HG03159 (cell line): ENCODE data around the gene MELTF.

Experiments used
- ATAC-seq: cut with Tn5 transposase; IDR thresholded peaks from one replicate; pipeline ENCODE4 v1.9.1; 2021; ENCODE audit warnings: mild to moderate bottlenecking, moderate library complexity; ENCODE audit not compliant: unreplicated experiment

MELTF gene

GRCh38 chr3:196995027-196995426, 34.6 kb downstream of the MELTF start:
- no peak for ATAC-seq

GRCh38 chr3:196994056-196994455, 35.6 kb downstream of the MELTF start:
- ATAC-seq = no peak

GRCh38 chr3:196992461-196993065, 37.1 kb downstream of the MELTF start:
- ATAC-seq = no peak

DNA sequence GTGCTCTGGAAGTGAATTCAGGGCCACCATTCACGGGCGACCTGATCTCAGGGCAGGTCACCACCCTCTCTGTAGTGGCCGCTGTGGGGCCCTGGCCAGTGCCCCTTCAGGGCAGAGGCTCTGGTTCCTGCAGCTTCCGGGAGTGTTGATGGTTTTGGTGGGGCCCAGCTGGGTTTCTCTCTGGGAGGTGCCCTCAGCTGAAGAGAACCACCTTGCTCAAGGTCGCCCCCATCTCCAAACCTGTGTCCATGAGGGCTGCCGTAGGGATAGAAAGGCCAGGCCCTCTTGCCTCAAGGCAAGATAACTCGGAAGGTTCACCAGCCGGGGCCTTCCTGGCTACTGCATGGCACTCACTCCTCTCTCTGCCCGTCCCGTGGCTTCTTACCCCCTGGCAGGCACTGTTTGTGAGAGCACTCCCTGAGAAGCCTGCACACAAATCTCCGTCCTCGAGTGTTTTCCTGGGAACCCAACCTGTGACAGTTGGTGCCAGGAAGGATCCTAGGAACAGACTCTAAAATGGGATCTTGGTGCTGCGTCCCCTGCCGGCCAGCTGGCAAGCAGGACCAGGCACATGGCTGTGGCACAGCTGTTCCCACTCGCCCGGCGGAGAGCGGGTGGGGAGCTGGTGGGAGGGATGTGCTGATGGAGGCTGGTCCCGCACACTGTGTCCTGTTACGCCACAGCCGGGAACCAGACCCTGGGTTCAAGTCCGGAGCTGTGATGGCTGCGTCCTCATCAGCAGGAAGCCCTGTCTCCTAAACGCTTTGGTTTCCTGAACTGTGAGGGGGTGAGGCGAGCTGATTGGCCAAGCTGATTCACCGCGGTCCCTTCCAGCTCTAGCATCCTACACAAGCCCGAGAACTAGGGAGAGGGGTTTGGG, 37.8 kb downstream of the MELTF start:
- no peak for ATAC-seq

DNA sequence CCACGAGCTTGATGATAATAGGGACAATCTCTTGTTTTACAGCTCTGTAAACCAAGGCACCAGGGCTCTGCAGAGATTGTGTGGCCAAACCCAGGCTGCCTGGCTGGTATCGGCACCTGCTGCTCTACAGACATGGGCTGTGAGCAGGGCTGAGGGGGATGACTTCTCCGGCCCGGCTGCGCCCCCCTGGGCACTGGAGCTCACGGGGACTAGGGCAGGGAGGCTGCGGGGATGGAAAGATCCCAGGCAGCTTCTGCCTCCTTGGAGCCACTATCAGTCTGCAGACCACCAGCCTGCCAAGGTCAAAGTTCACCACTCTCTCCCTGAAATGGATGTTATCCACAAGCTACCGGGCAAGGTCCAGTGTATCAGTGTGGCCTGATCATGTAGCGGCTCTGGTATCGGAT, 39.0 kb downstream of the MELTF start:
- no peak for ATAC-seq

- ATAC-seq = no peak
These were observed 39.8 kb downstream of the MELTF start for GRCh38 chr3:196989721-196990262.

DNA sequence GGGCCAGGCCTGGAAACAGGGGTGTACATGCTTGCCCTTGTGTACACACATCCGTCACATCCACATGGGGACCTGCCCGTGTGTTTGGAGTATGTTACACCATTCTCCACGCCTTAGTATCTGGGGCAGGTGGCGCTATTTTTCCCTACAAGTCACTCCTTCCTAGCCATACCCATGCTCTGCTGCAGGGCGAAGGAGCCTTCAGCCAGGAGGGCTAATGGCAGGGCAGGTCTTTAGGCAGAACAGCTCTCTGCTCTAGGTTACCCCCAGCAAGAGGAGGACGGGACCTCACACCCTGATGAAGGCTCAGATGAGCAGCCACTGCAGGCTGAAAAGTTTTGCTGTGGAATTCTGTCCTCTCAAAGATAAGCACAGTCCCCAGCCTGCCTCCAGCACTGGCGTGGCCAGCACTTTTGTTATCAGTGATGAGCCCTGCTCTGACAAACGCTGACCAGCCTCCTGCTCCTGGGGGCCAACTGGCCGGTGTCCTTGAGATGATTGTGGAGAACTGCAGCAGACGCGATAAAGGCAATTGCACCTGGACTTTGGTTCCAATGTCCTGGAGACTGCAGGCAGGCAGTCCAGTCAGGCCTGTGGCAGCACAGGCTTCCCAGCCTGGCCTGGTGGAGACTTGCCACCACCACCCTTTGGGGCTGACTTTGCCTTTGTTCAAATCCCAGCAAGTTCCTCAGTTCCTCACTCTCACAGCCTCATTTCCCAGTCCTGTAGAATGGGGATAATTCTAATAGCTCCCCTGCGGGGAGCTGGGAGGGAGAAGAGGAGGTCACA, 41.2 kb downstream of the MELTF start:
- no peak for ATAC-seq

DNA sequence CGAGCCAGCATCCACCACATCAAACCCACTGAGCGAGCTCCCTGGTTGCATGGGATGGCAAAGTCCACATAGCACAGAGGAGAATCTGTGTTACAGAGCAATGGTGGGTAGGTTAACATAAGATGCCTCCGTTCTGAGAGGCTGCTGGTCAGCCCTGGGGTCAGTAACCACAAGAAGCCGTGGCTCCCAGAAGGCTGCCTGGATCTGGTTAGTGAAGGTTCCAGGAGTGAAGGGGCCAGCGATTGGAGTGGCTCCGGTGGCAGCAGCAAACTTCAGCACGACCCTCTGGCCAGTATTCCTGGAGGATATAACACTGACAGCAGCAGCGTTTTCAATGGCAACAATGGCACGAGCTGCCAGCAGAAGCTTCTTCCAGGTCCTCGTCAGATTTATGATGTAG, 42.6 kb downstream of the MELTF start:
- no peak for ATAC-seq

DNA sequence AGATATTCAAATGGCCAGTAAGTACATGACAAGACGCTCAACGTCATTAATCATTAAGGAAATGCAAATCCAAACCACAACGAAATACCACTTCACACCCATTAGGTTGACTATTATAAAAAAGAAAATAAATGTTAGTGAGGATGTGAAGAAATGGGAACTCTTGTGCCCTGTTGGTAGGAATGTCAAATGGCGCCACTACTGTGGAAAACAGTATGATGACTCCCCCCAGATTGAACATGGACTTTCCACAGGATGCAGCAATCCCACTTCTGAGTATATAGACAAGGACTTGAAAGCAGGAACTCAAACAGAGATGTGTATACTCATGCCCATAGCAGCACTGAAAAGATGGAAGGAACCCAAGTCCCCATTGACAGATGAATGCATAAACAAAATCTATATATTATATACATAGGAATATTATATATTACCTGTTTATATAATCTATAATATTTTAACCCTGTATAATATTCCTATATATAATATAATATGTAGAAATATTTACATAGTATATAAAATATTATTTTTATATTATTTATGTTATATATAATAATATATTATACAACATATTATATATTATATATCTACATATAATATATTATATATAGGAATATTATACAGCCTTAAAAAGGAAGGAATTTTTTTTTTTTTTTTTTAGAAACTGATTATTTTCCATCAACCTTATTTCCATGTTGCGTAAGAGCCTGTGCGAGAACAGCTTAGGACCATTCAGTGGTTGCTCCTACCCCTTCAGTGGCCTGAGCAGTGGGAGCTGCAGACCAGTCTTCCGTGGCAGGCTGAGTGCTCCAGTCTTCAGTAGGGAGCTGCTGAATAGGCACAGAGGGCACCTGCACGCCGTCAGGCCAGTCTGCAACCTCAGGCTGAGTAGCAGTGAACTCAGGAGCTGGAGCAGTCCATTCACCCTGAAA, 43.4 kb downstream of the MELTF start:
- ATAC-seq = no peak

DNA sequence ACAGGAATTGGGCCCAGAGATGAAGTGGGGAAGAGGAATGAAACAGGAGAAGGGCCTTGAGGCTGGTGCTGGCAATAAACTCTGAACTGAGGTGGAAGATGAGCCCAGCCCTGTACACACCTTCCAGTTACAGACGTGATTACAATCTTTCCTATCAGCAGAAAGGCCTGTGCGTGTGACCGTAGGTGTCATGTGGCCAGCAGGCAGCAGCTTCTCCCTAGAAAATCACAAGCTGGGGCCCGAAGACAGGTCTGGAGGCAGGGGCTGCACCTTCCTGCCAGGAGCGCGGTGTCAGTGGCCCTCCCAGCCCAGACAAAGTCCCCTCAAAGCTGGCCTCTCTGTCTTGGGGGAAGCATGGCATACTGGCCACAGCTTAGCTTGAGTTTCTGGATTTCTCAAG, 44.3 kb downstream of the MELTF start:
- no peak for ATAC-seq

- no peak for ATAC-seq
These were observed 46.4 kb downstream of the MELTF start for GRCh38 chr3:196983186-196983585.

DNA sequence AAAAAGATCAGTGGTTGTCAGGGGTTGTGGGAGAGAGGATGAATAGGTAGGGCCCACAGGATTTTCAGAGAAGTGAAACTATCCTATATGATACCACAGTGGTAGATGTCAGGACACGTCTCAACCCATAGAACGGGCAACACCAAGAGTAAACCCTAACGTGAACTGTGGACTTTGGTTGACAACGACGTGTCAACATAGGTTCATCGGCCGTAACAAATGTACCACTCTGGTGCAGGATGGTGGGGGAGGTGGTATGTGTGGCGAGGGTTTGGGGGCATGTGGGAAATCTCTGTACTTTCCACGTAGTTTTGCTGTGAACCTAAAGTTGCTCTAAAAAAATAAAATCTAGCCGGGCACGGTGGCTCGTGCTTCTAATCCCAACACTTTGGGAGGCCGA, 48.0 kb downstream of the MELTF start:
- no peak for ATAC-seq

- no peak for ATAC-seq
These were observed 50.1 kb downstream of the MELTF start for GRCh38 chr3:196979545-196979944.

GRCh38 chr3:196976941-196977340, 52.7 kb downstream of the MELTF start:
- no peak for ATAC-seq

DNA sequence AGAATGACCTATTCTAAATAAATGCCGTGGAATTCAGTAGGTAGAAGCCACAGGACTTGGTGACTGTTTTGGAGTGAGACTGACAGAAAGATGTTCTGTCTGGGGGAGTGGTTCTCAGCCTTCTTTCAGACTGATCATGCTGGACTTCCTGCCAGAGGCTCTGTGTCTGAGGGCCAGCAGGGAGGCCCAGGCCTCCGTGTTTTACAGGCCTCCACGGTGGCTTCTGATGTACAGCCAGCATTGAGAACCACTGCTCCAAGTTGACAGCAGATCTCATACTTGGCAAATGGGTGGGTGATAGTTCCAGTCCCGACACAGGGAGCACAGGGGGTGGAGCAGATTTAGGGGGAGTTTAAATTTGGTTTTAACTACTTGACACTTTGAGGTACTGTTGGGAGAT, 54.3 kb downstream of the MELTF start:
- ATAC-seq = no peak

DNA sequence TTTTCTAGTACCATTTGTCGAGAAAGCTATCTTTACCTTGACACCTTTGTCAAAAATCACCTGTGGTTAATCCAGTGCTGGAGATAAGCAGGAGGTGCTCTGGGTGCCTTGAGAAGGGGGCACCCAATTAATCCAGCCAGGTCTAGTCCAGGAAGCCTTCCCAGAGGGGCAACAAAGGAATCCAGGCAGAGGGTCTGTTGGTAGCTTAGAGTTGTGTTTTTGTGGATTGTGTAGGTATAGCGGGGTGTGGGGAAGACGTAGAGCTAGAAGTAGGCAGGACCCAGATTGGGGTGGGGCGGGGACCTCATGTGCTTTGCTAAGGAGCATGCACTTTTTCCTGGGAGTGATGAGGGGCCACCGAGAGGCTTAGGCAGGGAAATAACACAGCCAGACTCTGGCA, 55.0 kb downstream of the MELTF start:
- no peak for ATAC-seq

GRCh38 chr3:196971094-196971698, 58.4 kb downstream of the MELTF start:
- ATAC-seq = no peak

DNA sequence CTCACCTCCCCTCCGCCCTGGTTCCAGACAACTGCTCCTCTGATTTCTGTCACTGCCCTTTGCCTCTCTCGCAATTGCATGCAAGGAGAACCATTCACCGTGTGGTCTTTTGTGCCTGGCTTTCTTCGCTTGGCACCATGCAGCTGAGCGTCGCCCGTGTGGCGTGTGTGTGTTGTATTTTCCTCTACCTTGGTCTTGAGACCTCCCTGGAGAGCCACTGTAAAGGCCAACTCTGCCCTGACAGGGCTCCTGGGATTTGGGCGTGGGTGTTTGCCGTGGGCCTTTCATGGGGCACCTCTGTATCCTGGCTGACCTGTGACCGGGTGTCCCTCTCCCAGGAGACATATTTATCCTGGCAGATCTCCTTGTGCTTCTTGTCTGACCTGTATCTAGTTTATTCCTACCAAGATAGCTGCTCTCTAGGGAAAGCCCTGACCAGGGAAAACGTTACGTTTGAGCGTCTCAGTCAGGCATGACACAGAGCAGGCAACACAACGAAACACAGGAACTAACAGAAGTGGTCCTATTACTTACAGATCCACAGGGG, 59.0 kb downstream of the MELTF start:
- ATAC-seq = no peak

GRCh38 chr3:196969660-196970546, 59.7 kb downstream of the MELTF start:
- peak; percentile 38 for ATAC-seq
